ENCODE results near the gene FOXK1. TPM values are rescaled to one million over a fixed set of nuclear protein-coding genes. Genes with fewer than 3 reads are reported as not detected.

Gene FOXK1
- total and polyA plus RNA-seq, 12 donors = 3.6 to 30.6 (median 24.2) TPM

DNA sequence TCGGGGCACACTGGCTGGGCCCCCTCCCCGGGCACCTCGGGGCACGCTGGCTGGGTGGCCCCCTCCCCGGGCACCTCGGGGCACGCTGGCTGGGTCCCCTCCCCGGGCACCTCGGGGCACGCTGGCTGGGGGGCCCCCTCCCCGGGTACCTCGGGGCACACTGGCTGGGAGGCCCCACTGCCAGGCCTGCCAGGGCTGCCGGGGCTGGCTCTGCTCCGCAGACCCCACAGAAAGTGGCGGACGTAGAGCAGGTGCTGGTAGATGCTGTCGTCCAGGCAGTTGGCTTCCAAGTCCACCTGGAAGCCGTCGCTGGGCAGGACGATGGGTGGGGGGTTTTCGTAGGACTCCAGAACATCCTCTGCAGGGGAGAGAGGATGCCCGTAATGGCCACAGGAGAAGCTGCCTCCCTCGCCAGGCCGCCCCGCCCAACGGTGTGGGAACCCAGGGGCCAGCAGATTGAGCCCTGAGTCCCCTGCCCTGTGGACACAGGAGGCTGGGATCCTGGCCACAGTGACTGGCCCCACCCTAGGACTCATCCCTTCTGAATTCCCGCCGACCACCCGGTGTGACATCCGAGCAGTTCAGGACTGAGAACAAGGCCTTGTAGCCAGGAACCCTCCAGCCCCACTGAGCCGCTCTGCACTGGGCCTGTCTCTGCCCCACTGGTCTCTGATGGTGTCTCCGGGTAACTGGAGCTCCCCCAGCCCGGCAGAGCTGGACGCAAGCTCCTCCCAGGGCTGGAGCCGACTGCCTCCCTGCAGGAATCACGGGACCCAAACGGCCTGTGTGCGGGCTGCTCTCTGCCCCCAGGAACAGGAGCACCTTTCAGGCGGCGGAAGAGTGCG is 121.5 kb downstream of the FOXK1 start:
- no peak for ATAC-seq
- WGBS, 2 donors = 80 to 85% methylated on average over 41 of the region's 41 CpGs

DNA sequence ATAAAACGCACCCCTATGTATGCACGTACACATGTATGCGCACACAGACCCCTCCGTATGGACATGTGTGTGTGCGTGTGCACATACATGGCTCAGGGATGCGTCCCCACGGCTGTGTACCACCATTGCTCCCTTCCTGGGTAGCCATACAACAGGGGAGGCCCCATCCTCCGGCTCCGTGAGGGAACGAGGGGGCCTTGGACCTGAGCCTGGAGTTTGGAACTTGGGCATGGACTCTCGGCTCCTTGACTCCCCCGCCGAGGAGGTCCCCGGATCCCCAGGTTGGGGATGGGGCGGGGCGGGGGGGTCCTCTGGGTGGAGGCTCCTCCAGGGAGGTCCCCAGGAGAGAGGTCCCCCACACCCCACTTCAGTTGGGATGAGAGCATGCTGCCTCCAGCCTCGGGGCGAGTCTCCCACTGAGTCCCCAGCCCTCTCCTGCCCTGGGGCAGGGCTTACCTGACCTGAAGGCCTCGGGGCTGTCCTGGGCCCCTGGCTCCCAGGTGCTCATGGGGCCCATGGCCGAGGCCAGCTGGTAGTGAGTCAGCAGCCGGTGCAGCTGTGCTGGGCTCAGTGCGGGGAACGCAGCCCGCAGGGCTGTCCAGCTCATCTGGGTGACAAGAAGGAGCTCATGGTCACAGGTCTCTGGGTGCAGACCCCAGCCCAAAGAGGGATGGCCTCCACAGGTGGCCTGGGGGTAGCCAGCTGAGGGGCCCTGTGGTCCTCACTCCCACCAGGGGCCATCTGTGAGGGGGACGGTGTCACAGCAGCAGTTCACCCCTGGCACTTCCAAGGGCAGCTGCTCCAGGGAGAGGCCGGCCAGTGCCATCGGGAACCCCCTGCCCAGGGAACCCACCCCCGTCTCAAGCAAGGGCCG is 123.3 kb downstream of the FOXK1 start:
- H3K4me3 ChIP-seq = no peak overlapping the region
- no peak overlapping the region for H3K27ac ChIP-seq
- peak in 1 of 8 donors; percentile 18 for ATAC-seq
- H3K9me3 ChIP-seq = no peaks in the 10 kb centered on the region
- peaks cover 0 to 15% (median 0%) of the 10 kb centered on the region in 7 donors for H3K27me3 ChIP-seq
- no peak for DNase-seq
- TF ChIP-seq, protein P1, sequence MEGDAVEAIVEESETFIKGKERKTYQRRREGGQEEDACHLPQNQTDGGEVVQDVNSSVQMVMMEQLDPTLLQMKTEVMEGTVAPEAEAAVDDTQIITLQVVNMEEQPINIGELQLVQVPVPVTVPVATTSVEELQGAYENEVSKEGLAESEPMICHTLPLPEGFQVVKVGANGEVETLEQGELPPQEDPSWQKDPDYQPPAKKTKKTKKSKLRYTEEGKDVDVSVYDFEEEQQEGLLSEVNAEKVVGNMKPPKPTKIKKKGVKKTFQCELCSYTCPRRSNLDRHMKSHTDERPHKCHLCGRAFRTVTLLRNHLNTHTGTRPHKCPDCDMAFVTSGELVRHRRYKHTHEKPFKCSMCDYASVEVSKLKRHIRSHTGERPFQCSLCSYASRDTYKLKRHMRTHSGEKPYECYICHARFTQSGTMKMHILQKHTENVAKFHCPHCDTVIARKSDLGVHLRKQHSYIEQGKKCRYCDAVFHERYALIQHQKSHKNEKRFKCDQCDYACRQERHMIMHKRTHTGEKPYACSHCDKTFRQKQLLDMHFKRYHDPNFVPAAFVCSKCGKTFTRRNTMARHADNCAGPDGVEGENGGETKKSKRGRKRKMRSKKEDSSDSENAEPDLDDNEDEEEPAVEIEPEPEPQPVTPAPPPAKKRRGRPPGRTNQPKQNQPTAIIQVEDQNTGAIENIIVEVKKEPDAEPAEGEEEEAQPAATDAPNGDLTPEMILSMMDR (IDR thresholded peaks at IDR 0.05) = no peak
- peaks cover 0 to 13% (median 0%) of the 10 kb centered on the region in 9 donors for H3K4me1 ChIP-seq
- 88% methylated on average over 29 of the region's 29 CpGs for WGBS, 2 donors
- peaks cover 0 to 12% (median 0%) of the 10 kb centered on the region in 9 donors for H3K36me3 ChIP-seq
- intact Hi-C loops (cut with DNase I) = loop anchor here in 1 of 10 donors (10.0 kb wide), 1 partner anchor 279 kb away; no protein-coding TSS in a partner anchor

More for the DNA sequence above, 121.5 kb downstream of the FOXK1 start:
- intact Hi-C loops (cut with DNase I) = loop anchor here in 1 of 10 donors (10.0 kb wide), 1 partner anchor 281 kb away; no protein-coding TSS in a partner anchor
- Histone ChIP-seq H3K27me3 (peaks cover 0 to 4% (median 0%) of the 10 kb centered on the region in 7 donors), H3K9me3 (no peaks in the 10 kb centered on the region), H3K36me3 (no peaks in the 10 kb centered on the region), H3K4me3 (no peak overlapping the region), H3K27ac (no peak overlapping the region), H3K4me1 (peaks cover 0 to 23% (median 3%) of the 10 kb centered on the region in 9 donors)
- TF ChIP-seq, protein P1 (IDR thresholded peaks at IDR 0.05) = no peak
- DNase-seq = no peak

DNA sequence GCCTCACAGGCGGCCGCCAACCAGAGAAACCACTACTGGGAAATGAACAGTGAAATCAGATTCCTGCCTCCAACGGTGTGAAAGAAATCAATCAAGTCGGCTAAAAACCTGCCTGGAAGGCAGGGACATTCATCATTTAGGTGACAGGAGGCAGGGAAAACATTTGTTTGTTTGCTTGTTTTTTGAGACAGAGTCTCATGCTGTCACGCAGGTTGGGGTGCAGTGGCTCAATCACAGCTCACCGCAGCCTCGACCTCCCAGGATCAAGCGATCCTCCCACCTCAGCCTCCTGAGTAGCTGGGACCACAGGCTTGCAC is 123.8 kb downstream of the FOXK1 start:
- 82 to 85% methylated on average over 8 of the region's 8 CpGs for WGBS, 2 donors
- intact Hi-C loops (cut with DNase I) = loop anchor here in 1 of 10 donors (10.0 kb wide), 1 partner anchor 279 kb away; no protein-coding TSS in a partner anchor
- H3K4me3 ChIP-seq = no peak overlapping the region
- H3K9me3 ChIP-seq = no peaks in the 10 kb centered on the region
- ATAC-seq (no peak), DNase-seq (no peak)
- peaks cover 0 to 15% (median 0%) of the 10 kb centered on the region in 9 donors for H3K36me3 ChIP-seq
- H3K27ac ChIP-seq = no peak overlapping the region
- peaks cover 0 to 12% (median 0%) of the 10 kb centered on the region in 9 donors for H3K4me1 ChIP-seq
- TF ChIP-seq, protein P1 (IDR thresholded peaks at IDR 0.05) = no peak
- H3K27me3 ChIP-seq = peaks cover 0 to 20% (median 0%) of the 10 kb centered on the region in 7 donors

Measured in heart right ventricle (tissue), 16 donors.